Ascending aorta (tissue), 2 donors: ENCODE data around the gene VAT1L. TPM values are rescaled to one million over a fixed set of nuclear protein-coding genes. Genes with fewer than 3 reads are reported as not detected.

Experiments
- DNase-seq, 2 donors: peaks; one replicate each; pipeline ENCODE4 v3.0.0-alpha.2; 2019; ENCODE audit warnings: low spot score in 2 of 2
- H3K27ac ChIP-seq, 2 donors: fragments of 200-600 bp; sonication (generic); one replicate each; pipeline ENCODE4 v1.5.1; 2016 to 2017; ENCODE audit warnings: mild to moderate bottlenecking in 1 of 2
- H3K27me3 ChIP-seq: fragments of 200-600 bp; sonication (generic); one replicate; pipeline ENCODE4 v1.5.1; 2017
- H3K36me3 ChIP-seq, 2 donors: fragments of 200-600 bp; sonication (generic); one replicate each; pipeline ENCODE4 v1.5.1; 2016
- H3K4me1 ChIP-seq, 2 donors: fragments of 200-600 bp; sonication (generic); one replicate each; pipeline ENCODE4 v1.5.1; 2016 to 2017; ENCODE audit warnings: mild to moderate bottlenecking in 1 of 2
- H3K4me3 ChIP-seq, 2 donors: fragments of 200-600 bp; sonication (generic); one replicate each; pipeline ENCODE4 v1.5.1; 2016 to 2017; ENCODE audit warnings: mild to moderate bottlenecking in 1 of 2
- H3K9me3 ChIP-seq, 2 donors: fragments of 200-600 bp; sonication (generic); one replicate each; pipeline ENCODE4 v1.5.1; 2016
- intact Hi-C: fragments of 100-400 bp; cut with DNase I; formaldehyde crosslinking; loops from one replicate; pipeline ENCODE4 v1.15.1; 2023
- total RNA-seq: library from RNA; depleted of rRNA; stranded (reverse); fragments of >200 nt; gene quantifications from one replicate; pipeline ENCODE4 v1.1.0, GENCODE V29; 2016
- TF ChIP-seq, protein P1 (sequence below), 3 experiments: fragments of 200-600 bp in 2 of 3; fragments of 450-650 bp in 1 of 3; sonication (generic) in 2 of 3; IDR thresholded peaks; one replicate each; pipeline ENCODE4 v1.5.1; 2016 to 2019; ENCODE audit warnings: antibody characterized with exemption in 3 of 3, mild to moderate bottlenecking in 1 of 3, moderate library complexity in 1 of 3

VAT1L gene
- total RNA-seq, 1 donor from 2014 or later, result 12.6 TPM

DNA sequence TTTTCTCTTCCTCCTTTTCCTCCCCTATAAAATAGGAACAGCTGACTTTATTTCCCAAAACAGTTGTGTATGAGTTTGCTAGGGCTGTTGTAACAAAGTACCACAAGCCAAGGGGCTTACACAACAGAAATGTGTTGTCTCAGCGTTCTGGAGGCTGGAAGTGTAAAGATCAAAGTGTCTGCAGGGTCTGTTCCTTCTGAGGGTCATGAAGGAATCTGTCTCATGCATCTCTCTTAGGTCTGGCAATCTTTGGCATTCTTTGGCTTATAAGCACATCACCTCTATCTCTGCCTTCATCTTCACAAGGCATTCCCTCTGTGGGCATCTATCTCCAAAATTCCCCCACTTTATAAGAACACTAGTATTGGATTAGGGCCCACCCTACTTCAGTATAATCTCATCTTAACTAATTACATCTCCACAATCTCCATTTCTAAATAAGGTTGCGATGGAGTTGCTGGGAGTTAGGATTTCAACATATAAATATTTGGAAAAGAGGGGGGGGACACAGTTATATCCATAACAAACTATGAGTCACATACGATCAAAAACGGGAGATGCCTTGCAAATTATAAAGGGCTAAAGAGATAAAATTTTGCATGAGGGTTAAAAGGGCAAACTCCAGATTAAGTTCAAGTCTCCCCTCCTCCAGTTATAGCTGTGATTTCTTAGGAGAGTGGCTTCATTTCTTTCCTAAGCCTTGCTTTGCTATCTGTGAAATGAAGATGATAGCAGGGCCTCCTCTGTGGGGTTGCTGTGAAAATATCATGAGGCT, 109.7 kb downstream of the VAT1L start:
- no peaks in the 10 kb centered on the region for H3K36me3 ChIP-seq
- H3K4me3 ChIP-seq, result no peak overlapping the region

DNA sequence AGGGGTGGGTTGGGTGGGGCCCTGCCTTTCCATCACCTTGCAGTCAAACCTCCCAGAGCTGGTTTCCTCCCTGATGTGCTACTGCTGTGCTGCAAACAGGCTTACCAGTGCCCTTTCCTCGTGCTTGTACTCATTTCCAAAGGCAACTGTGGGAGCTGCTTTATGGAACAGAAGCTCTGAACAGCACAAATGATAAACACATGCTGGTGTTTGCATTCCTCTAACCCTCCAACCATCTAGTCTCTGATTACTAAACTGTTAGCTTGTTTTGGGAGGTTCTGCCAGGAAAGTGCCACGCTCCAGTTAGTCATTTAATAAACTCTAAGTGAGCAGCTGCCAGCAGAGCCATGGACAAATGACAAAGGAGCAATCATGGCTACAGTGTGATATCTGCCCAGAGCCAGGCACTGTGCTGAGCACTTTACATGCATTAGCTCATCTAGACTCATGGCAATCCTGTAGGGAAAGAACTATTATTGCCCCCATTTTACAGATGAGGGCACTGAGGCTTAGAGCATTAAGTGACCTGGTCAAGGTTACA, 110.4 kb downstream of the VAT1L start:
- no peak for DNase-seq
- no peak overlapping the region for H3K27ac ChIP-seq
- TF ChIP-seq, protein P1, sequence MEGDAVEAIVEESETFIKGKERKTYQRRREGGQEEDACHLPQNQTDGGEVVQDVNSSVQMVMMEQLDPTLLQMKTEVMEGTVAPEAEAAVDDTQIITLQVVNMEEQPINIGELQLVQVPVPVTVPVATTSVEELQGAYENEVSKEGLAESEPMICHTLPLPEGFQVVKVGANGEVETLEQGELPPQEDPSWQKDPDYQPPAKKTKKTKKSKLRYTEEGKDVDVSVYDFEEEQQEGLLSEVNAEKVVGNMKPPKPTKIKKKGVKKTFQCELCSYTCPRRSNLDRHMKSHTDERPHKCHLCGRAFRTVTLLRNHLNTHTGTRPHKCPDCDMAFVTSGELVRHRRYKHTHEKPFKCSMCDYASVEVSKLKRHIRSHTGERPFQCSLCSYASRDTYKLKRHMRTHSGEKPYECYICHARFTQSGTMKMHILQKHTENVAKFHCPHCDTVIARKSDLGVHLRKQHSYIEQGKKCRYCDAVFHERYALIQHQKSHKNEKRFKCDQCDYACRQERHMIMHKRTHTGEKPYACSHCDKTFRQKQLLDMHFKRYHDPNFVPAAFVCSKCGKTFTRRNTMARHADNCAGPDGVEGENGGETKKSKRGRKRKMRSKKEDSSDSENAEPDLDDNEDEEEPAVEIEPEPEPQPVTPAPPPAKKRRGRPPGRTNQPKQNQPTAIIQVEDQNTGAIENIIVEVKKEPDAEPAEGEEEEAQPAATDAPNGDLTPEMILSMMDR (IDR thresholded peaks at IDR 0.05), result no peak
- no peak overlapping the region for H3K4me3 ChIP-seq
- no peaks in the 10 kb centered on the region for H3K9me3 ChIP-seq
- H3K36me3 ChIP-seq, result no peaks in the 10 kb centered on the region
- intact Hi-C loops, result no loop called here
- H3K4me1 ChIP-seq, result peaks cover 0 to 14% of the 10 kb centered on the region in 2 donors
- no peaks in the 10 kb centered on the region for H3K27me3 ChIP-seq

More for the DNA sequence above, 109.7 kb downstream of the VAT1L start:
- no peak for DNase-seq
- Histone ChIP-seq H3K27ac (no peak overlapping the region), H3K4me1 (peaks cover 0 to 14% of the 10 kb centered on the region in 2 donors), H3K9me3 (no peaks in the 10 kb centered on the region), H3K27me3 (no peaks in the 10 kb centered on the region)
- TF ChIP-seq, protein P1 (IDR thresholded peaks at IDR 0.05), result no peak
- intact Hi-C loops, result no loop called here

DNA sequence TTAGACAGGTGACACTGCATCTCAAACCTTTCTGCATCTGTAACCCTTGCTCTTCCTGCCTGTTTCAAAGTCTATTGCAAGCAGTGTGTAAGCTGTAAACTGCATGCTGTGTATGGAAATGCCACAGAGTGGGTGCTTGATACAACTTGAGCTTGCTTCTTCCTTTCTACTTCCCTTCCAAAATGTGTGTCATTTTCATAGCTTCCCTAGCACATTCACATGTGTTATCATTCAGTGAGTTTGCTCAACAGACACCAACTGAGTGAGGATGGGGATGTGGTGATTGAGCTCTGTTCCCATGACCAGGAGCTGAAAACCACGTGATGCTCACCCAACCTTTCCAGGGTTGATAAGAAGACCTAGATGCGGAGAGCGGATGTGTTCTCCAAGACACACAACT, 111.1 kb downstream of the VAT1L start:
- Histone ChIP-seq H3K27me3 (no peaks in the 10 kb centered on the region), H3K9me3 (no peaks in the 10 kb centered on the region), H3K36me3 (no peaks in the 10 kb centered on the region), H3K4me3 (no peak overlapping the region), H3K4me1 (peaks cover 0 to 11% of the 10 kb centered on the region in 2 donors), H3K27ac (no peak overlapping the region)
- intact Hi-C loops, result no loop called here
- TF ChIP-seq, protein P1 (IDR thresholded peaks at IDR 0.05), result no peak
- DNase-seq, result no peak

DNA sequence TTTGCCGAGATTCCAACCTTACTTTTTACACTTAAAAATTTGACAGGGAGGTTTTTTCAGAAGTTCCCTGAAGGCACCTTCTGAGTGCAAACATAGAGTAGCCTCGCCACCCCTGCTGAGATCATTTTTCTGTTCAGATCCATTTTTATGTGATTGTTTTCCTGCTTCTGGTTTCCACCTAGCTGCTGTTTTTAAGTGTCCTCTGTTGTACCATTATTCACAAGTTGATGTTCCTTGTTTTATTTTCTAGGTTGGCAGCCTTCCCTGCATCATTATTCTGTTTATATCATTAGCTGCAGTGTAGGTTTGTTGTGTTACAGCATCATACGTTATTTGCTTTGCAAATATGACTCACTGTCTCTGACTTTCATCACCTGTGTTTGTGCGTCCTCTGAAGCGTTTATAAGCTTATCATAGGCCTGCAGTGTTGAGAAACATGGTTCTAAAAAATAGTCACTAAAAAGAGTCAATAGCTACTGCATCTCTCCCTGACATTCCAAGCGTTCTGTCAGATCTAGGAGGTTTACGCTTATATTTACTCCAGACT, 117.1 kb downstream of the VAT1L start:
- Histone ChIP-seq H3K4me1 (no peaks in the 10 kb centered on the region), H3K36me3 (no peaks in the 10 kb centered on the region), H3K27me3 (no peaks in the 10 kb centered on the region), H3K9me3 (no peaks in the 10 kb centered on the region), H3K4me3 (no peak overlapping the region), H3K27ac (no peak overlapping the region)
- no peak for DNase-seq
- TF ChIP-seq, protein P1 (IDR thresholded peaks at IDR 0.05), result no peak
- intact Hi-C loops, result no loop called here

DNA sequence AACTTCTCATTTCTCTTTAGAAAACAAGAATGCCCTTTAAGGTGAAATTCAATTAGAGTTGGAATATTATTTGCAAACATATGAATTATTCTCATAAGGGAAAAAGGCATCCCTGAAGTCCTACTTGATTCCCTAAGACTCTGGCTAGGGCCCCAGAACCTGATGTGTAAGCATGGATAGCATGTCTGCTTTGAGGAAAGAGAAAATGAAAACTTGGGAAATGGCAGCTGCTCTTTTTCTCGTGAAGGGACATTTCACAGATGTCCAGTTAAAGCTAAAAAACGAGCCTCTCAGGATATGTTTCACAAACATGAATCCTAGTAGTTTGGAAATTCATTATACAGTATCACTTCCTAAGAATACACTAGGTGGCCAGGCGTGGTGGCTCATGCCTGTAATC, 121.7 kb downstream of the VAT1L start:
- TF ChIP-seq, protein P1 (IDR thresholded peaks at IDR 0.05), result no peak
- peaks cover 0 to 3% of the 10 kb centered on the region in 2 donors for H3K4me1 ChIP-seq
- H3K27me3 ChIP-seq, result no peaks in the 10 kb centered on the region
- intact Hi-C loops, result no loop called here
- H3K27ac ChIP-seq, result no peak overlapping the region
- DNase-seq, result no peak
- H3K36me3 ChIP-seq, result no peaks in the 10 kb centered on the region
- H3K4me3 ChIP-seq, result no peak overlapping the region
- H3K9me3 ChIP-seq, result no peaks in the 10 kb centered on the region
